Right kidney (tissue), 1 donor: ENCODE results near the gene DENND1A.
A peak's percentile ranks its signal among the peaks of the same experiment; 100 is the strongest.
"Not testable (repeated sequence)": the region's sequence is repeated elsewhere in the genome, so short reads cannot be mapped to it uniquely, and the experiment has no call there.

Experiments used
- DNase-seq: peaks from one replicate; pipeline ENCODE4 v3.0.0-alpha.2; 2016

The DENND1A gene

GRCh38 chr9:123948286-123948685 lies 18.4 kb upstream of the DENND1A start:
- DNase-seq, result no peak

DNA sequence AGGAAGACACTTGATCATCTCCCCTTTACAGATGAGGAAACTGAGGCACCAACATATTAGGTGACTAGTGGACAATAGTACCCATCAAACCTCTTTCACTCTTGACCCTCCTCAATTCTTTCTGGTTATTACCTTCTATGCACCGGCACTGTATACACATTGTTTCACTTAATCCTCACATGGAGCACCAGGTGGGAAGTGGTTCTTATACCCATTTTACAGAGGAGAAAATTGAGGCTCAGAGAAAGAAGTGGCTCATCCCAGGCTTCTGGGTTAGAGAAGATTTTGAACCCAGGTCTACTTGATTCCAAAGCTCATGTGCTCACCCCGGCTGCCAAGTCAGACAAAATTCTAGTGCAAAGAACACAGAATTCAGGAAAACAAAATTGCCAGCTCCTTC lies 17.4 kb upstream of the DENND1A start:
- DNase-seq, result no peak

DNA sequence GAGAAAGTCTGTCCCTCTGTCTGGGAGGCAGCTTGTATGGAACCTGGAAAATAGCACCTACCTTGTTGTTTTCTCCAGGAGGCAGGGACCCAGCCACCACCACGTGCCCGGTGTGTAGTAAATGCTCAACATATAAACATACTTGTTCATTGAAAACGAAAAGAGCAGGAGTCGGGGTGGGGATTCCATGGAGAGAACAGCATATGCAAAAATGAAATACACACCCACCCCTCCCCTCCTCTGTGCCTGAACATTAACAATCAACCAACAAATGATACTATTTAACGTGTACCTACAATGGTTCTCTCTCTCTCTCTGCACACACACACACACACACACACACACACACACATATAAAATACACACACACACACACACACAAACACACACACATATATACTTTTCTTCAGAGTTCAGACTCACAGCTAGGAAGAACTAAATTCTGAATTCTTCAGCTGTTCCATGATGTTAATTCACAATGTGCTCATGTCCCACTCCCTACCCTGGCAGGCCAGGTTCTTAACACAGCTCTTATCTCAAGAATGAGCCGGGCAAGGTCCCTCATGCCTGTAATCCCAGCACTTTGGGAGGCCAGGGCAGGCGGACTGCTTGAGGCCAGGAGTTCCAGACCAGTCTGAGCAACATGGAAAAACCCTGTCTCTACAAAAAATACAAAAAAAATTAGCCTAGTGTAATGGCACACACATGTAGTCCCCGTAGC lies 16.3 kb upstream of the DENND1A start:
- DNase-seq, result no peak

GRCh38 chr9:123945532-123945931 lies 15.6 kb upstream of the DENND1A start:
- DNase-seq, result no peak

DNA sequence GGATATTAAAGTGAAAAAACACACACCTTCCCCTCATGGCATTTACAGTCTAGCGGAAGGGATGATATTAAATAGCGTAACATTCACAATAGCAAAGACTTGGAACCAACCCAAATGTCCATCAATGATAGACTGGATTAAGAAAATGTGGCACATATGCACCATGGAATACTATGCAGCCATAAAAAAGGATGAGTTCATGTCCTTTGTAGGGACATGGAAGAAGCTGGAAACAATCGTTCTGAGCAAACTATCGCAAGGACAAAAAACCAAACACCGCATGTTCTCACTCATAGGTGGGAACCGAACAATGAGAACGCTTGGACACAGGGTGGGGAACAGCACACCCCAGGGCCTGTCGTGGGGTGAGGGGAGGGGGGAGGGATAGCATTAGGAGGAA lies 14.5 kb upstream of the DENND1A start:
- not testable (repeated sequence) for DNase-seq

- DNase-seq, result no peak
Measured at GRCh38 chr9:123943671-123944070, 13.7 kb upstream of the DENND1A start.

DNA sequence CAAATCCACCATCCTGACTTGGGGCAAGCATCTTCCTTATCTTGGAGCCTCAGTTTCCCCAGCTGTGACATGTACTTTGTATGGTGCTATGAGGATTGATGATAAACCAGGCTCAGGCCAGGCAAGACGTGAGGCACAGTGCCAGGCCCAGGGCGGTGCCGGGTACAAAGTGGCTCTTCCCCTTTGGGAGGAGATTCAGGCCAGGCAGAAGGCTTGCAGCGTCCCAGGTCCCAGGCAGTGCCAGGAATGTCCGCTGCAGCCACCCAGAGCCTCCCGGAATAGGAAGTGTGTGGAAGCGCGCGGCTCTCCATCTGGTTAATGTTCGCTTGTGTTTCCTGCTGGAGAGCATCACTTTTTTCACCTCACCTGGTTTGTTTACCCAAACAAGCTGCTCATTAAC lies 12.6 kb upstream of the DENND1A start:
- no peak for DNase-seq

GRCh38 chr9:123941524-123942070 lies 11.7 kb upstream of the DENND1A start:
- DNase-seq, result peak; percentile 21

DNA sequence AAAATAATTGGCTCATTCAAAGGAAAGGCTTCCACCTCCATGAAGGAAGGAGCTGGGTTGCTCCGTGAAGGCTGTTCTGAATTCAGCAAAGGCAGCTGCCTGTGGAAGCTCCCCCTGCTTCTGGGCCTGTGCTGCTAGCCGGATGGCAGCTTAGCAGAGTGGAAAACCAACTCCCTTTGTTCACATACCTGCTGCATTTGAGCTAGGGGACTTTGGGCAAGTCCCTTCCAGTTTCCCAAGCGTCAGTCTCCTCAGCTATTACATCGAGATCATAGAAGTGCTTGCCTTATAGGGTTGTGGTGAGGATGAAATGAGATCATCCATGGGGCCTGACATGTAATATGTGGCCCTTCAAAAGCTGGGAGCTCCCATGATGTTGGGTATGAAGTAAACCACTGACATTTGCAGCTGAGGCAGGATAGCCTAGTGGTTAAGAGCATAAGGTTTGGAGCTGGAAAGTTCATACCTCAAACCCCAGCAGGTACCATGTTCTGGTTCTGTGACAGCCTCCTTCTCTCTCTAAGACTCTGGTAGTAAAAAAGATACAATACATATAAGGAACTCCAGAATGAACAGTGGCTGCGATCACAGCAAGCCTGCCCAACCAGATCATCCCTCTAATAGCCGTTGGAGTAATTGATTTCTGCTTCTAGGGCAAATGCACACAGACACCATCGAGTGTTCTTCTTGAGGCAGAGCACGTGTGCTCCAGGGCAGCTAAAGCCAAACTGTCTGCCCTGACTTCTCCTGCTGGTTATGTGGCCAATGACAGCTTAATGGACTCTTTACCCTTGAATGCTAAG lies 11.0 kb upstream of the DENND1A start:
- DNase-seq, result no peak

- no peak for DNase-seq
Measured at GRCh38 chr9:123938401-123938800, 8.5 kb upstream of the DENND1A start.

- not testable (repeated sequence) for DNase-seq
Measured at GRCh38 chr9:123936575-123936974, 6.6 kb upstream of the DENND1A start.

- DNase-seq, result no peak
Measured at GRCh38 chr9:123933440-123934212, 3.7 kb upstream of the DENND1A start.

GRCh38 chr9:123929177-123929869 lies 603 bp downstream of the DENND1A start:
- peak; percentile 56 for DNase-seq

DNA sequence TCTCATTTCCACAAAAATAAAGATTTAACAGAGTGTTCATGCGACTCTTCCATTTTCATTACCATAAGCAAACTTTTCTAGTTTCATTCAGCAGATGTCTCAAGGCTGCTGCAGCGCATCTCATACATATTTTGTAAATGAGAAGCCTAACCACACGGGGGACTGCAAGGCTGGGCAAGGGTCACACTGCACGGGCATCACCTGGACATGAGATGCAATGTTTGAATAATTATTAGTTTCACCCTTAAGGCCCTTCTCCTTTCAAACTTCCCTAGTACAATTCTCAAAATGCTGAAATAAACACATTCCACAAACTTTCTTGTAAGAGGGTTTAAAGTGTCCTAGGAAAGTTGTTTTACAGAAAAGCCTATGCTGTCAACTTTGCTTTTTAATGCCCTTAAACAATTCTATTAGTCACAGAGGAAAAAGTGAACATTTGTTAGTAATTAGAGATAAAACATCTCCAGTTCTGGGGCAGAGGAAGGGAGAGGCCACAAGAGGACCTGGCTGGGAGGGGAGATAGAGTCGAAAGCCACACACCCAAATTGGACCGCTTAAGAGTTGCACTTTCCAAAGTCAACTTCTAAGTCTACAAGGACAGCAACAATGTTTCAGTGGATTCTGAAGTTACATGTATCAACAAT lies 1.3 kb downstream of the DENND1A start:
- DNase-seq, result no peak

DNA sequence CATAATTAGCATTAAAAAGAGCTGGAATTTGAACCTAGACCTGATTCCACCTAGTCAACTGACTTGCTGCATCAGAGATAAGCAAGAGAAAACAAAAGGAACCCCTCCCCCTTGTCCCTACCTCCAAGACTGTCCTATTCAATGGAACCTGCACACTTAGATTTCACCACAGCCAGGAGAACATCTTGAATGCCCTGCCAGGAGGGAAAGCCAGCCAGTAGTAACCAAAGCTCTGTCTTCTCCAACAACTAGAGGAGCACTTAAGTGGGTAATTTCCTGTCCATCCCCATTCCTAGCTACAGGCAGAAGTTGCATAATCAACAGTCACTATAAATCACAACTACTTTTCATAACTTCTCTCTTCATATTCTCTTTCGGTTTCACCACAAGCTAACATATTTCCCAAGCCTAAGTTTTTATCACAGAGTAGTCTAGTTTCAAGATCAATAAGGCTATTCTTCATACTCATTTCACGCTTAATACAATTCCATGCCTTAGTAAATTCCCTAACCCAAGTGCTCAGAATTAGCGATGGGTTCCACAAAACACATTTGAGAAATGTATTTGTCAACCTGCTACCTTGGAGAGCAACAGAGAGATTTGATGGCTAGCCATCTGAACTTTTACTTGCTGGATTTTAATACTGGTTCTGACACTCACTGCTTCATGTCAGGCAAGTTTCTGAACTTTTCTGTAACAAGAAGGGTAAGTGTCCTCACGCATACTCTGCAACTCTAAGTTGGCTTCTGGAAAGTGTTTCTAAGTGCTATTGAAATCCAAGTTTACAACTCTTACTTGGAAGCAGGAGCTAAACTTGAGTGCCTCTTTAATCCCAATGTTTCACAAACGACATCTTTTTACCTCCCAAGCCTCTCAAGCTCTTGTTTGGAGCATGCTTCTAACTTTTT lies 2.0 kb downstream of the DENND1A start:
- DNase-seq, result no peak

DNA sequence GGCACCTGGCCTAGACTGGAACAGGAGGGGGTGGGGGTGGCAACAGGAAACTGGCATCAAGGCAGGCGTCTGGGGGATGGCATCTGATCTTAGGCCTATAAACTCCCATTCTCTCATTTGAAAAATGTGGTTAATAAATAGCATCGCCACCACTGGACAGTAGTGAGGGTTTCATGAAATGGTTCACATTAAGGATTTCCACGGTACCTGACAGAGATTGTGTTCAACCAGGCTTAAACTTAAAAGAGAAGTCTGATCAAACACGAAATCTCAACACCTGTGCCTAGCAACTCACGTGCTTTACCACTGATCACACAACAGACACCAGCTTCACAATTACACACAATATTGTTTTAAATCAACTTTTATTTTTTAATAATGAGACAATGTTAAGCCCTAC lies 3.0 kb downstream of the DENND1A start:
- no peak for DNase-seq

- DNase-seq, result no peak
Measured at GRCh38 chr9:123925819-123926218, 4.1 kb downstream of the DENND1A start.

DNA sequence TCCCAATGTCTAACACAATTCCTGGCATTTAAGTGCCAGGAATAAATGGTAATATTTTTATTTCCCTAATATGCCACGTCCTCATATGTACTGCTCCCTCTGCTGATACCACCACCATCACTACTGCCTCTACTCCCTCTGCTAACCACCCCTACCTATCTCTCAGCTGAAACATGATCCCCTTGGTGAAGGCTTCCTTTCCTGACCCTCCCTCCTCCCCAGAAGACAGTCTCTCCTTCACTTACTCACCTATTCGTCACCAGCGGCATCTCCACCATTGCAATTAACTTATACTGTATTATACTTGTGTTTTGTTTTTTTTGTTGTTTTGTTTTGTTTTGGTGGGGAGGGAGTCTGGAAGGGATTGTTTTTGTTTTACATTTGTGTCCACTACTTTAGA lies 4.8 kb downstream of the DENND1A start:
- no peak for DNase-seq

- no peak for DNase-seq
Measured at GRCh38 chr9:123924727-123925126, 5.2 kb downstream of the DENND1A start.

DNA sequence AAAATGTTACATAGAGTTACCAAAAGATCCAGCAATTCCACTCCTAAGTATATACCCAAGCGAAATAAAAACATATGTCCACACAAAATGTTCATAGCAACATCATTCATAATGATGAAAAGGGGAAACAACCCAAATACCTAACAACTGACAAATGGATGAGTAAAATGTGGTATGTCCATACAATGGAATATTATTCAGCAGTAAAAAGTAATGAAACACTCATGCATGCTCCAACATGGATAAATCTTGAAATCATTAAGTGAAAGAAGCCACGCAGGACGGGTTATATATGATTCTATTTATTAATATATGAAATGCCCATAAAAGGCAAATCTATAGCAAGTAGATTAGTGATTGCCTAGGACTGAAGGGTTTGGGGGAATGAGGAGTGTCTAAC lies 6.0 kb downstream of the DENND1A start:
- DNase-seq, result no peak

DNA sequence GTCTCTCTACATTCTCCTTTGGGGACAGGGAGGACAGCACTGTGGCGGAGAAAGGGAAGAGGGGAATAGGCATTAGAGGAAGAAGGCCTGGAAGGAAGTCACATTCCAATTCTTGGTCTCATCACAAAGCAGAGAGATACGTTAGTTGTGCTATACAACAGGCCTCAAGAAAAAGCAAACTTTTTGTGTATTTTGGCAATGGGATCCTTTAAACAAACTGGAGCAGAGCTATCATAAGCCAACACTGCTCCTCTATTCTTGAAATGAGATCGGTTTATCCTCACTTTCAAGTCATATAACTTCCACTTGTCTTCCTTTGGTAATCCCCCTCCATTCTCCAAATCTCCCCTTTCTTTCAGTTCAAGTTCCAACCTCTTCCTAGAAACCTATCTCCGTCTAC lies 6.5 kb downstream of the DENND1A start:
- DNase-seq, result no peak
